Sigmoid colon (tissue), 7 donors: ENCODE data around the gene SUSD6. TPM values are rescaled to one million over a fixed set of nuclear protein-coding genes. Genes with fewer than 3 reads are reported as not detected.

Source experiments
- DNase-seq: peaks from one replicate; pipeline ENCODE4 v3.0.0-alpha.2; 2019
- H3K27ac ChIP-seq, 4 donors: fragments of 200-600 bp; sonication (generic); one replicate each; pipeline ENCODE4 v1.5.1; 2016 to 2019; ENCODE audit warnings: mild to moderate bottlenecking in 1 of 4
- H3K27me3 ChIP-seq, 3 donors: fragments of 200-600 bp; sonication (generic); one replicate each; pipeline ENCODE4 v1.5.1; 2019; ENCODE audit warnings: mild to moderate bottlenecking in 1 of 3
- H3K36me3 ChIP-seq, 4 donors: fragments of 200-600 bp; sonication (generic); one replicate each; pipeline ENCODE4 v1.5.1; 2016 to 2019
- H3K4me1 ChIP-seq, 4 donors: fragments of 200-600 bp; sonication (generic); one replicate each; pipeline ENCODE4 v1.5.1; 2017 to 2019
- H3K4me3 ChIP-seq, 4 donors: fragments of 200-600 bp; sonication (generic); one replicate each; pipeline ENCODE4 v1.5.1; 2017 to 2019; ENCODE audit warnings: mild to moderate bottlenecking in 2 of 4, moderate library complexity in 1 of 4
- H3K9me3 ChIP-seq, 4 donors: fragments of 200-600 bp in 3 of 4; sonication (generic) in 3 of 4; one replicate each; pipeline versions ENCODE4 v1.5.1 to v1.6.1; 2013 to 2019
- EP300 ChIP-seq, 4 donors: sonication (generic); formaldehyde crosslinking; IDR thresholded peaks; one replicate each; pipeline ENCODE4 v1.6.1; 2017; ENCODE audit warnings: antibody characterized with exemption in 4 of 4
- POLR2A ChIP-seq, 2 donors: fragments of 450-650 bp; IDR thresholded peaks; one replicate each; pipeline ENCODE4 v1.6.1; 2016; ENCODE audit warnings: antibody characterized with exemption in 2 of 2, mild to moderate bottlenecking in 2 of 2, moderate library complexity in 2 of 2
- POLR2AphosphoS5 ChIP-seq, 4 donors: sonication (generic); formaldehyde crosslinking; IDR thresholded peaks; one replicate each; pipeline ENCODE4 v1.6.1; 2017; ENCODE audit warnings: antibody characterized with exemption in 4 of 4
- WGBS, 2 donors: extraction: QIAGEN DNeasy Blood & Tissue Kit; methylation state at CpG; one replicate each; pipeline ENCODE4 v1.1.7; 2013; 5-methylcytosine and 5-hydroxymethylcytosine counted together
- intact Hi-C: fragments of 100-400 bp; cut with DNase I; formaldehyde crosslinking; loops from one replicate; pipeline ENCODE4 v1.15.1; 2023
- polyA plus RNA-seq, 3 donors: library from polyadenylated mRNA; stranded (reverse); fragments of 200-250 nt; gene quantifications; one replicate each; pipeline ENCODE4 v1.2.3, GENCODE V29; 2013
- total RNA-seq, 4 donors: library from RNA; depleted of rRNA; stranded (reverse); fragments of >200 nt; gene quantifications; one replicate each; pipeline ENCODE4 v1.1.0, GENCODE V29; 2016
- TF ChIP-seq, protein P1 (sequence below), 4 experiments: fragments of 450-650 bp in 3 of 4; fragments of 200-600 bp in 1 of 4; IDR thresholded peaks; one replicate each; pipeline ENCODE4 v1.5.1; 2016 to 2019; ENCODE audit warnings: antibody characterized with exemption in 4 of 4, mild to moderate bottlenecking in 3 of 4, moderate library complexity in 2 of 4
- donor health status: healthy with polysubstance abuse.
- donor health status: Bipolar disorder and iron deficiency.
- donor health status: healthy.

SUSD6 gene
- total and polyA plus RNA-seq, 7 donors = 5.4 to 62.0 (median 13.9) TPM

DNA sequence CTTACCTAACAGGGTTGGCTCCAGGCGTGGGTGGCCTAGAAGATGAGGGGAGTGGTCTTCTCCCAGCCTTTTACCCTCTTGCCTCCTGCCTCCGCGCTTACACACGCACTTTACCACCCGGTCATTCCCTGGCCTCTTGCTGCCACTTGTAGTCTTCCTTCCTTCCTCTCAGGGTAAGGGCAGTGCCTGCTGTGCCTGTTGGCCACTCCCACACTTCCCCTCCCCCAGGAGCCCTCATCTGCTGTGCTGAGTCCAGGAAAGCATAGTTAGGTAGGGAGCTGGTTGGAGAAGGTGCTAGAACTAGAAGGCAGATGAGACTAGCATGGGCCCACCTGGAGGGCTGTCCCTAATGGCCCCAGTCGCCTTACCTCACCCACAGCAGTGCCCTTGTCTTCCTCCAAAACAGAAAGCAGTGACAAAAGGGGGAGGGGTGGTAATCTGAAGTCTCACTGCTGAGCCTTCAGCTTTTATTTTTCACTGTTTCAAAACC lies 101.2 kb downstream of the SUSD6 start:
- WGBS, 2 donors = 29 to 40% methylated on average over 6 of the region's 6 CpGs
- DNase-seq = peak; percentile 78
- Histone ChIP-seq H3K4me3 (no peak overlapping the region), H3K27ac (peak overlapping the region; percentile 46 to 74 (median 70)), H3K9me3 (no peaks in the 10 kb centered on the region), H3K27me3 (no peaks in the 10 kb centered on the region), H3K4me1 (peaks cover 0 to 50% (median 47%) of the 10 kb centered on the region in 4 donors), H3K36me3 (peaks cover 7 to 38% (median 19%) of the 10 kb centered on the region in 4 donors)
- intact Hi-C loops = no loop called here
- TF ChIP-seq POLR2A (IDR thresholded peaks at IDR 0.05) (no peak), EP300 (IDR thresholded peaks at IDR 0.05) (no peak), POLR2AphosphoS5 (IDR thresholded peaks at IDR 0.05) (peak in 3 of 4 donors; percentile 12 to 33 (median 22))
- TF ChIP-seq, protein P1, sequence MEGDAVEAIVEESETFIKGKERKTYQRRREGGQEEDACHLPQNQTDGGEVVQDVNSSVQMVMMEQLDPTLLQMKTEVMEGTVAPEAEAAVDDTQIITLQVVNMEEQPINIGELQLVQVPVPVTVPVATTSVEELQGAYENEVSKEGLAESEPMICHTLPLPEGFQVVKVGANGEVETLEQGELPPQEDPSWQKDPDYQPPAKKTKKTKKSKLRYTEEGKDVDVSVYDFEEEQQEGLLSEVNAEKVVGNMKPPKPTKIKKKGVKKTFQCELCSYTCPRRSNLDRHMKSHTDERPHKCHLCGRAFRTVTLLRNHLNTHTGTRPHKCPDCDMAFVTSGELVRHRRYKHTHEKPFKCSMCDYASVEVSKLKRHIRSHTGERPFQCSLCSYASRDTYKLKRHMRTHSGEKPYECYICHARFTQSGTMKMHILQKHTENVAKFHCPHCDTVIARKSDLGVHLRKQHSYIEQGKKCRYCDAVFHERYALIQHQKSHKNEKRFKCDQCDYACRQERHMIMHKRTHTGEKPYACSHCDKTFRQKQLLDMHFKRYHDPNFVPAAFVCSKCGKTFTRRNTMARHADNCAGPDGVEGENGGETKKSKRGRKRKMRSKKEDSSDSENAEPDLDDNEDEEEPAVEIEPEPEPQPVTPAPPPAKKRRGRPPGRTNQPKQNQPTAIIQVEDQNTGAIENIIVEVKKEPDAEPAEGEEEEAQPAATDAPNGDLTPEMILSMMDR (IDR thresholded peaks at IDR 0.05) = no peak

DNA sequence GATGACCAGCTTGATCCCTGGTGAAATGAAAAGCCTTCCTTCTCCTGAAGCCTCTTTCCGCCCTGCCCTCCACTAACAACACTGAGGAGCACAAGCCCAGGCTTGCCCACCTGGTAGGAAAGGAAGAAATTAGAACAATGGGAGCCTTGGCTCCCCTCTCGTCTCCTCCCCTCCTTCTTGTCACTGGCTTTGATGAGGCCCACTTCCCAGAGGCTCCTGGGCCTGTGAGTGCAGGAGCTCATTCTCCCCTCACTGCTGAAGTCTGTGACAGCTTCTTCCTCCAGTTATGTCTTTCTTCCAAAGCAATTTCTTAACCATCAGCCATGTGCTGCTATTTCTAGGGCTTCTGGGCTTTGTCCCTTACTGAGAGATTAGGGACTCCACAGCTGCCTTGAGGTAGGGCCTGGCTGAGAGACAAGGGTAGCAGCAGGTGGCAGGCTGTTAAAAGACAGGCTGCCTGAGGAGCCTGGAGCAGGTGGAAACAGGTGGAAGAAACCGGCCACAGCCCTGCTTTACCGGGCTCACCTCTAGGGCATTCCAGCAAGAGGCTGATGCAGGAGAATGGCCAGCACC lies 101.9 kb downstream of the SUSD6 start:
- Histone ChIP-seq H3K36me3 (peaks cover 7 to 32% (median 17%) of the 10 kb centered on the region in 4 donors), H3K4me3 (no peak overlapping the region), H3K9me3 (no peaks in the 10 kb centered on the region), H3K27ac (peak overlapping the region; percentile 46 to 74 (median 70)), H3K27me3 (no peaks in the 10 kb centered on the region), H3K4me1 (peaks cover 0 to 50% (median 47%) of the 10 kb centered on the region in 4 donors)
- TF ChIP-seq EP300 (IDR thresholded peaks at IDR 0.05) (no peak), POLR2A (IDR thresholded peaks at IDR 0.05) (no peak), POLR2AphosphoS5 (IDR thresholded peaks at IDR 0.05) (no peak)
- TF ChIP-seq, protein P1 (IDR thresholded peaks at IDR 0.05) = peak in 1 of 4 experiments; percentile 7
- no peak for DNase-seq
- WGBS, 2 donors = 48 to 77% methylated on average over 4 of the region's 4 CpGs
- intact Hi-C loops = no loop called here

DNA sequence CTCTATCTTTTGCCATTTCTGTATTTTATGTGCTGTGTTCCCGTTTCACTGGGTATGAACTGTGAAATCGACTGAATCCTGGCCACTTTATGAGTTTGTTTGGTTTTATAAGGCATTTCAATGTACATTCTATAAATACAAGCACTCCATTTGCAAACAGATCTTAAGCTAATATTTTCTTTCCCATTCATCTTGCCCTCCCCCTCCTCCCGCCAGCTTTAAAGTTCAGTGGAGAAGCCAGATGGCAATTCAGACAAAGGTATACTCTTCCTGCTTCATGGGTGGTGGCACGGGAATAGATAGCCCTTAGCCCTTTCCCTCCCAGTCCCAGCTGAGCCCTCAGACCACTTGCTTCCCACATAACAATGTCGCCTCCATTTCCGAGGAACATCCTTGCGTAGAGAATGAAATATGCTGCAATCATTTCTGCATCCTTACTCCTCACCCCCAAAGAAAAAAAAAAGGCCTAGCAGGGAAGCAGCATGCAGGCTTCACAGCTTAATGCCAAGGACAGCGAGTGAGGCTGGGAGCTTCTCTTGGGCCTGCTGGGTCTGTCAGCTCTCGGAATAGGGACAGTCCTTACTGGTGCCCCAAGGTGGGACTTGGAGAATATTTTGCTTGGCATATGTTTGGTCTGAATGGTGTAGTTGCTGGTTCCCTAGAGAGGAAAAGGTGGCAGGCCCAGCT lies 102.7 kb downstream of the SUSD6 start:
- H3K9me3 ChIP-seq = no peaks in the 10 kb centered on the region
- H3K27me3 ChIP-seq = no peaks in the 10 kb centered on the region
- 43 to 70% methylated on average over 9 of the region's 9 CpGs for WGBS, 2 donors
- TF ChIP-seq, protein P1 (IDR thresholded peaks at IDR 0.05) = no peak
- no peak for TF ChIP-seq POLR2A (IDR thresholded peaks at IDR 0.05)
- no peak for TF ChIP-seq POLR2AphosphoS5 (IDR thresholded peaks at IDR 0.05)
- TF ChIP-seq EP300 (IDR thresholded peaks at IDR 0.05) = no peak
- peak overlapping the region in 2 of 4 donors; percentile 9 to 27 for H3K27ac ChIP-seq
- H3K4me3 ChIP-seq = no peak overlapping the region
- peaks cover 0 to 23% (median 11%) of the 10 kb centered on the region in 4 donors for H3K36me3 ChIP-seq
- intact Hi-C loops = no loop called here
- peaks cover 0 to 56% (median 47%) of the 10 kb centered on the region in 4 donors for H3K4me1 ChIP-seq
- no peak for DNase-seq

DNA sequence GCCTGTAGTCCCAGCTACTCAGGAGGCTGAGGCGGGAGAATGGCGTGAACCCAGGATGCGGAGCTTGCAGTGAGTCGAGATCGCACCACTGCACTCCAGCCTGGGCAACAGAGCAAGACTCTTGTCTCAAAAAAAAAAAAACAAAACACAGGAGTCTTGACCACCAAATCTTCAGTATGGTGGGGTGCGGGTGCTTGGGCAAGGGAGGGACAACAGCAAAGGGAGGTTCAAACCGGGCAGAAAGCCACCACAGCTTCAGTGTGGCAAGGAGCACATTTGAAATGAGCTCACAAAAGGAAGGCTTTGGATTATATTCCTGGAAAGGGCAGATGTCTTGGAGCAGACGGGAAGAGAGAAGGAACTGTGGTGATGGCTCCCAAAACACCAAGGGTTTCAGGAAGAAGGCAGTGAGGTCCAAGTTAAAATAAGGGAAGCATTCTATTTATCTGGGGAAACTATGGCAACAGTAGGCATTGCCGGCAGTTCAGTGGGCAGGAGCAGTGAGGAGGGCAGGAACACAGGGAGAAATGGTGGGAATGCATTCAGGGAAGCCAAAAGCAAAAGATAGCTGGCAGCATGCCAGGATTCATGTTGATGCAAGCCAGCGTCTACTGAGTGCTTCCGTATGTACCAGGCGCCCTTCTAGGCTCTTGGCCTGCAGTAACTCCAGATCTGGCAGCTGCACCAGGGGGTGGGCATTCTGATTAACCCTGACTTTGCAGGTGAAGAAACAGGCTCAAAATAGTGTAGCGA lies 104.5 kb downstream of the SUSD6 start:
- TF ChIP-seq POLR2A (IDR thresholded peaks at IDR 0.05) = no peak
- peak in 3 of 4 donors; percentile 67 to 88 (median 85) for TF ChIP-seq POLR2AphosphoS5 (IDR thresholded peaks at IDR 0.05)
- TF ChIP-seq EP300 (IDR thresholded peaks at IDR 0.05) = peak in 2 of 4 donors; percentile 2 to 67
- TF ChIP-seq, protein P1 (IDR thresholded peaks at IDR 0.05) = no peak
- H3K27me3 ChIP-seq = no peaks in the 10 kb centered on the region
- intact Hi-C loops = loop anchor here (2.0 kb wide), 1 partner anchor 105 kb away; the partner anchor contains the start of gene SUSD6
- WGBS, 2 donors = 74% methylated on average over 13 of the region's 13 CpGs
- DNase-seq = peak; percentile 92
- no peak overlapping the region for H3K4me3 ChIP-seq
- peaks cover 0 to 13% (median 3%) of the 10 kb centered on the region in 4 donors for H3K36me3 ChIP-seq
- H3K27ac ChIP-seq = peak overlapping the region; percentile 68 to 77 (median 74)
- no peaks in the 10 kb centered on the region for H3K9me3 ChIP-seq
- H3K4me1 ChIP-seq = peaks cover 0 to 62% (median 44%) of the 10 kb centered on the region in 4 donors
